Activated CD8-positive, alpha-beta T cell treated with anti-CD3 and anti-CD28 coated beads for 36 hours (primary cell): Measurements from ENCODE around the gene IKBIP. TPM values are rescaled to one million over a fixed set of nuclear protein-coding genes. Genes with fewer than 3 reads are reported as not detected.

ENCODE experiments used
- ATAC-seq: fragments of 200-7000 bp; cut with Tn5 transposase; one replicate; pipeline ENCODE4 v1.10.0; 2021; ENCODE audit warnings: mild to moderate bottlenecking, moderate library complexity
- CTCF ChIA-PET: fragments of 350-600 bp; sonication (Branson Sonifier 250); formaldehyde crosslinking; loops from one replicate; lab custom pipeline; 2021; ENCODE audit warnings: antibody characterized with exemption; lab: Charles Lee
- POLR2A ChIA-PET: fragments of 350-600 bp; sonication (Branson Sonifier 250); formaldehyde crosslinking; loops from one replicate; lab custom pipeline; 2021; ENCODE audit warnings: antibody characterized with exemption; lab: Charles Lee
- DNase-seq: peaks from one replicate; pipeline ENCODE4 v3.0.0-alpha.2; 2020
- H3K27ac Mint-ChIP-seq: one replicate; pipeline ENCODE4 v1.8.0; 2021; ENCODE audit warnings: mild to moderate bottlenecking, mixed read lengths
- H3K27me3 Mint-ChIP-seq: one replicate; pipeline ENCODE4 v1.8.0; 2021; ENCODE audit warnings: mixed read lengths
- H3K36me3 Mint-ChIP-seq: one replicate; pipeline ENCODE4 v1.8.0; 2021; ENCODE audit warnings: low read depth, mixed read lengths
- H3K4me1 Mint-ChIP-seq: one replicate; pipeline ENCODE4 v1.8.0; 2021; ENCODE audit warnings: low read depth, mixed read lengths
- H3K4me3 Mint-ChIP-seq: one replicate; pipeline ENCODE4 v1.8.0; 2021; ENCODE audit warnings: mild to moderate bottlenecking, moderate library complexity, mixed read lengths
- H3K9me3 Mint-ChIP-seq: one replicate; pipeline ENCODE4 v1.8.0; 2021; ENCODE audit warnings: mixed read lengths
- intact Hi-C: fragments of 100-400 bp; cut with micrococcal nuclease; formaldehyde crosslinking; loops from one replicate; pipeline ENCODE4 v1.10.0; 2022
- total RNA-seq, 2 experiments: library from RNA; stranded (reverse); gene quantifications; one replicate each; pipeline ENCODE4 v1.2.3, GENCODE V29; 2021
- TF ChIP-seq, protein P1 (sequence below): fragments of 200-600 bp; IDR thresholded peaks from one replicate; pipeline ENCODE4 v1.8.0; 2022; ENCODE audit warnings: antibody characterized with exemption, mild to moderate bottlenecking

Gene IKBIP
- total RNA-seq, 2 experiments from 2014 or later, result 34.9 to 35.4 TPM

- TF ChIP-seq, protein P1, sequence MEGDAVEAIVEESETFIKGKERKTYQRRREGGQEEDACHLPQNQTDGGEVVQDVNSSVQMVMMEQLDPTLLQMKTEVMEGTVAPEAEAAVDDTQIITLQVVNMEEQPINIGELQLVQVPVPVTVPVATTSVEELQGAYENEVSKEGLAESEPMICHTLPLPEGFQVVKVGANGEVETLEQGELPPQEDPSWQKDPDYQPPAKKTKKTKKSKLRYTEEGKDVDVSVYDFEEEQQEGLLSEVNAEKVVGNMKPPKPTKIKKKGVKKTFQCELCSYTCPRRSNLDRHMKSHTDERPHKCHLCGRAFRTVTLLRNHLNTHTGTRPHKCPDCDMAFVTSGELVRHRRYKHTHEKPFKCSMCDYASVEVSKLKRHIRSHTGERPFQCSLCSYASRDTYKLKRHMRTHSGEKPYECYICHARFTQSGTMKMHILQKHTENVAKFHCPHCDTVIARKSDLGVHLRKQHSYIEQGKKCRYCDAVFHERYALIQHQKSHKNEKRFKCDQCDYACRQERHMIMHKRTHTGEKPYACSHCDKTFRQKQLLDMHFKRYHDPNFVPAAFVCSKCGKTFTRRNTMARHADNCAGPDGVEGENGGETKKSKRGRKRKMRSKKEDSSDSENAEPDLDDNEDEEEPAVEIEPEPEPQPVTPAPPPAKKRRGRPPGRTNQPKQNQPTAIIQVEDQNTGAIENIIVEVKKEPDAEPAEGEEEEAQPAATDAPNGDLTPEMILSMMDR, result no peak
- no peaks in the 10 kb centered on the region for H3K9me3 Mint-ChIP-seq
- peaks cover 22% of the 10 kb centered on the region for H3K36me3 Mint-ChIP-seq
- ChIA-PET CTCF (interaction anchor here (1.2 to 3.4 kb wide), 2 partner anchors 17 to 69 kb away, joined by 3 to 15 read pairs; no protein-coding TSS in a partner anchor), POLR2A (interaction anchor here (1.5 kb wide), 1 partner anchor 42 kb away, joined by 3 read pairs; the partner anchor contains the start of gene SLC25A3)
- H3K4me3 Mint-ChIP-seq, result no peak overlapping the region
- peaks cover 16% of the 10 kb centered on the region for H3K4me1 Mint-ChIP-seq
- H3K27me3 Mint-ChIP-seq, result no peaks in the 10 kb centered on the region
- H3K27ac Mint-ChIP-seq, result no peak overlapping the region
- intact Hi-C loops, result no loop called here
- ATAC-seq (no peak), DNase-seq (no peak)
Measured at GRCh38 chr12:98635657-98636323, 8.8 kb downstream of the IKBIP start.

- ChIA-PET CTCF (interaction anchor here (1.0 to 4.0 kb wide), 4 partner anchors 10 to 52 kb away, joined by 3 to 14 read pairs (median 4); no protein-coding TSS in a partner anchor), POLR2A (interaction anchor here (1.6 kb wide), 1 partner anchor 25 kb away, joined by 6 read pairs; no protein-coding TSS in a partner anchor)
- Mint-ChIP-seq H3K27me3 (no peaks in the 10 kb centered on the region), H3K9me3 (no peaks in the 10 kb centered on the region), H3K4me3 (no peak overlapping the region), H3K27ac (no peak overlapping the region), H3K36me3 (peaks cover 4% of the 10 kb centered on the region), H3K4me1 (no peaks in the 10 kb centered on the region)
- intact Hi-C loops, result no loop called here
- DNase-seq (no peak), ATAC-seq (no peak)
- TF ChIP-seq, protein P1, result no peak
Measured at GRCh38 chr12:98618952-98619351, 25.6 kb downstream of the IKBIP start.

DNA sequence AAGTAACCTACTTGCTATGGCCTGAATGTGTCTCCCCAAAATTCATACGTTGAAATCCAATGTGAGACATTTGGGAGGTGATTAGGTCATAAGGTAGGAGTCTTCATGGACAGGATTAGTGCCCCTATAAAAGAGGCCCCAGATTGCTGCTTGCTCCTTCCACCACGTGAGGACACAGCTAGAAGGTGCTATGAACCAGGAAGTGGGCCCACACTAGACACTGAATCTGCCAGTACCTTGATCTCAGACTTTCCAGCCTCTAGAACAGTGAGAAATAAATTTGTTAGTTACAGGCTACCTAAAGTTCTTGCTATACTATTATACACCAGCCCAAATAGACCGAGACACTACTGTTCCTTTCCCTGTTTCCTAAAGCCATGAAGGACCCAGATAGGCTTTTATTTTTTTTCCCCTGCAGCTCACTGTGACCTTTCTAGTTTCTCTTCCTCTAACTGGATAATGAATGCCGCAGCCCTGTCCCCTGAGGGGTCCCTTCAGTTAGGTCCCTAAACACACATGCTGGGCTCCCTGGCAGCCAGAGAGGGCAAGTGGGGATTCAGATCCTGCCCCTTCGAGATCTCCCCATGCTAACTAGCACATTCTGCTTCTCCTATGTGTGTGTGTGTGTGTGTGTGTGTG, 31.8 kb downstream of the IKBIP start:
- Mint-ChIP-seq H3K27ac (peak overlapping the region; percentile 68), H3K9me3 (no peaks in the 10 kb centered on the region), H3K27me3 (no peaks in the 10 kb centered on the region), H3K4me1 (peaks cover 11% of the 10 kb centered on the region), H3K36me3 (peaks cover 4% of the 10 kb centered on the region), H3K4me3 (no peak overlapping the region)
- ChIA-PET POLR2A (no interaction called here), CTCF (no interaction called here)
- TF ChIP-seq, protein P1, result no peak
- ATAC-seq, result peak; percentile 82
- intact Hi-C loops, result no loop called here
- DNase-seq, result no peak

GRCh38 chr12:98610596-98610995, 34.0 kb downstream of the IKBIP start:
- H3K27ac Mint-ChIP-seq, result no peak overlapping the region
- no peak overlapping the region for H3K4me3 Mint-ChIP-seq
- no peaks in the 10 kb centered on the region for H3K27me3 Mint-ChIP-seq
- ChIA-PET CTCF (no interaction called here), POLR2A (interaction anchor here (1.1 to 1.4 kb wide), 2 partner anchors 13 to 17 kb away, joined by 3 to 5 read pairs; no protein-coding TSS in a partner anchor)
- TF ChIP-seq, protein P1, result no peak
- DNase-seq (no peak), ATAC-seq (no peak)
- peaks cover 4% of the 10 kb centered on the region for H3K36me3 Mint-ChIP-seq
- intact Hi-C loops, result no loop called here
- no peaks in the 10 kb centered on the region for H3K9me3 Mint-ChIP-seq
- H3K4me1 Mint-ChIP-seq, result peaks cover 16% of the 10 kb centered on the region
